Measurements from ENCODE around the gene IQGAP3.

GRCh38 chr1:156516821-156517220 lies 55.5 kb downstream of the IQGAP3 start:
- TF ChIP-seq REST (IDR thresholded peaks at IDR 0.05; ENCODE audit: borderline replicate concordance) = no peak
- no peak for TF ChIP-seq POLR2AphosphoS5 (IDR thresholded peaks at IDR 0.05)
- no peak for TF ChIP-seq EP300 (conservative IDR thresholded peaks at IDR 0.05; ENCODE audit: poor library complexity, severe bottlenecking)
